ENCODE data around the gene FKBP10. TPM values are rescaled to one million over a fixed set of nuclear protein-coding genes. Genes with fewer than 3 reads are reported as not detected.

The FKBP10 gene
- total RNA-seq, 2 experiments from 2014 or later: 0.74 to 1.2 TPM

DNA sequence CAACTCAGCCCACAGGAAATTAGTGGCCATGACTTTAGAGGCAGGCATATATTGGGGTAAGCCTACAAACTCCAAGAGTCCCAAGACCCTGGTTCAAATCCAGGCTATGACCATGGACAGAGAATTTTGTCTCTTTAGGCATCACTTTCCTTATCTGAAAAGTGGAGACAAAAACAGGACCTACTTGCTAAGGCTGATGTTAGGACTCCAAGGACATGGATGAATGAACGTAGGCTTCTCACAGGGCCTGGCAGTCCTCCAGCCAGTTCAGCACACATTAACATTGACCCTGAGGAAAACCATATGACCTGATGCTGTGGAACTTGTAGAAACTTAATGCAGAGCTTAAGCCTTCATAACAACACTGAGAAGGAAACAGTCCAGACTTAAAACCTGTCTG, 1.4 kb downstream of the FKBP10 start:
- Mint-ChIP-seq H3K9me3 (no peaks in the 10 kb centered on the region), H3K27ac (no peak overlapping the region), H3K4me1 (ENCODE audit: low read depth) (peaks cover 21% of the 10 kb centered on the region), H3K27me3 (peaks cover 7% of the 10 kb centered on the region), H3K4me3 (no peak overlapping the region), H3K36me3 (ENCODE audit: low read depth) (peaks cover 3% of the 10 kb centered on the region)
- ChIA-PET POLR2A (interaction anchor here (0.9 kb wide), 1 partner anchor 11 kb away, joined by 4 read pairs; no protein-coding TSS in a partner anchor), CTCF (interaction anchor here (1.5 to 2.2 kb wide), 2 partner anchors 13 to 16 kb away, joined by 3 to 8 read pairs; no protein-coding TSS in a partner anchor)
- ATAC-seq: no peak
- intact Hi-C loops (cut with micrococcal nuclease): no loop called here
- DNase-seq: no peak
- TF ChIP-seq, protein P1, sequence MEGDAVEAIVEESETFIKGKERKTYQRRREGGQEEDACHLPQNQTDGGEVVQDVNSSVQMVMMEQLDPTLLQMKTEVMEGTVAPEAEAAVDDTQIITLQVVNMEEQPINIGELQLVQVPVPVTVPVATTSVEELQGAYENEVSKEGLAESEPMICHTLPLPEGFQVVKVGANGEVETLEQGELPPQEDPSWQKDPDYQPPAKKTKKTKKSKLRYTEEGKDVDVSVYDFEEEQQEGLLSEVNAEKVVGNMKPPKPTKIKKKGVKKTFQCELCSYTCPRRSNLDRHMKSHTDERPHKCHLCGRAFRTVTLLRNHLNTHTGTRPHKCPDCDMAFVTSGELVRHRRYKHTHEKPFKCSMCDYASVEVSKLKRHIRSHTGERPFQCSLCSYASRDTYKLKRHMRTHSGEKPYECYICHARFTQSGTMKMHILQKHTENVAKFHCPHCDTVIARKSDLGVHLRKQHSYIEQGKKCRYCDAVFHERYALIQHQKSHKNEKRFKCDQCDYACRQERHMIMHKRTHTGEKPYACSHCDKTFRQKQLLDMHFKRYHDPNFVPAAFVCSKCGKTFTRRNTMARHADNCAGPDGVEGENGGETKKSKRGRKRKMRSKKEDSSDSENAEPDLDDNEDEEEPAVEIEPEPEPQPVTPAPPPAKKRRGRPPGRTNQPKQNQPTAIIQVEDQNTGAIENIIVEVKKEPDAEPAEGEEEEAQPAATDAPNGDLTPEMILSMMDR (IDR thresholded peaks at IDR 0.05): no peak

DNA sequence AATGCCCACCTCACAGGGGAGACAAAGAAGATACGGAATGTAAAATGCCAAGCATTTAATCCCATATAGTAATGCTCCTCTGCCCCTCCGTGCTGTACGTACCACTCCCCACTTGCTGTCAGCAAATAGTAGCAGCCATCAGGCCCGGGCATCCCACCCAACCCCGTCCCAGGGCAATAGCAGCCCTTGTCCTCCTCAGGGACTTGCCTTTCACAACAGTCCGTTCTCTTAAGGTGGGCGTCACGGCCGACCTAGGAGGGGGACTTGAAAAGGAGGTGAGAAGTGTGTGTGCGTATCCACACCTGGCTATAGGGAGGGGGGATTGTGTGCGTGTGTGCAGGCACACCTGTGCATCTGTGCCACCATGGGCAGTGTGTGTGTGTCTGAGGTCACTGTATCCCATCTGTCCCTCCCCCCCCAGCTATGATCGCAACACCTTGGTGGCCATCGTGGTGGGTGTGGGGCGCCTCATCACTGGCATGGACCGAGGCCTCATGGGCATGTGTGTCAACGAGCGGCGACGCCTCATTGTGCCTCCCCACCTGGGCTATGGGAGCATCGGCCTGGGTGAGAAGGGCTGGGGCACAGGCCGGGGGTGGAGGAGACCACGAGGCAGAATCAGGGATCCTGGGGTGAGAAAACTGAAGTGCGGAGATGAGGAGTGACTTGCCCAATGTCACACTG, 4.0 kb downstream of the FKBP10 start:
- Mint-ChIP-seq H3K27ac (no peak overlapping the region), H3K36me3 (ENCODE audit: low read depth) (no peaks in the 10 kb centered on the region)
- POLR2A ChIA-PET: no interaction called here

DNA sequence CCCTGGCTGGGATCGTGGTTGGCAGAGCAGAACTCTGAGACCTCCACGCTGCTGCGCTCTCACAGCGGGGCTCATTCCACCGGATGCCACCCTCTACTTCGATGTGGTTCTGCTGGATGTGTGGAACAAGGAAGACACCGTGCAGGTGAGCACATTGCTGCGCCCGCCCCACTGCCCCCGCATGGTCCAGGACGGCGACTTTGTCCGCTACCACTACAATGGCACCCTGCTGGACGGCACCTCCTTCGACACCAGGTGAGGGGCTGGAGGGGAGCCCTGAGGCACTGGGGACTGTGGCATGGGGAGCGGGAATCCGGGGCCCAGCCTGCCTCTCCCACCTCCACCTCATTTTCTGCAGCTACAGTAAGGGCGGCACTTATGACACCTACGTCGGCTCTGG, 5.2 kb downstream of the FKBP10 start:
- DNase-seq (no peak), ATAC-seq (no peak)
- ChIA-PET POLR2A (no interaction called here), CTCF (no interaction called here)
- H3K27me3 Mint-ChIP-seq: peaks cover 2% of the 10 kb centered on the region
- H3K9me3 Mint-ChIP-seq: no peaks in the 10 kb centered on the region
- H3K4me3 Mint-ChIP-seq: no peak overlapping the region
- TF ChIP-seq, protein P1 (IDR thresholded peaks at IDR 0.05): no peak
- no peak overlapping the region for H3K27ac Mint-ChIP-seq
- peaks cover 3% of the 10 kb centered on the region for H3K4me1 Mint-ChIP-seq (ENCODE audit: low read depth)
- no peaks in the 10 kb centered on the region for H3K36me3 Mint-ChIP-seq (ENCODE audit: low read depth)
- intact Hi-C loops (cut with micrococcal nuclease): no loop called here

More for the DNA sequence above, 4.0 kb downstream of the FKBP10 start:
- TF ChIP-seq, protein P1 (IDR thresholded peaks at IDR 0.05): no peak
- Mint-ChIP-seq H3K9me3 (no peaks in the 10 kb centered on the region), H3K4me3 (no peak overlapping the region), H3K27me3 (peaks cover 5% of the 10 kb centered on the region), H3K4me1 (ENCODE audit: low read depth) (peaks cover 8% of the 10 kb centered on the region)
- DNase-seq (no peak), ATAC-seq (no peak)
- intact Hi-C loops (cut with micrococcal nuclease): no loop called here
- CTCF ChIA-PET: no interaction called here

DNA sequence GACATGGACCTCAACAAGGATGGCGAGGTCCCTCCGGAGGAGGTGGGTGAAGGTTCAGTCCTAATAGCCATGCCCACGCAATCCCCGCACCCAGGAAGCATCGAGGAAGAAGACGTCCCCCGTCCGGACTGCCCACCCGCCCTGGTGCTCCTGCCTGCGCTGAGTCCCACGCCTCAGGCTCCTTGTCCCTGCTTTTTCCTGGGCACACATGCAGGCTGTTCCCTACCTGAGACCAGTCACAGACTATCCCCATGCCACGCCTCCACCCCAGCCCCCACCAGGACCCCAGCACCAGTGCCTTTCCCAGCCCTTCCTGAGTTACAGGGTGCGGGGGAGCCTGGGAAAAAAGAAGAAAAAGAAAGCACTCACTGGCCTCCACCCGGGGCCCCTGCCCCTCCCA, 9.0 kb downstream of the FKBP10 start:
- no peaks in the 10 kb centered on the region for H3K27me3 Mint-ChIP-seq
- DNase-seq (no peak), ATAC-seq (no peak)
- no peaks in the 10 kb centered on the region for H3K36me3 Mint-ChIP-seq (ENCODE audit: low read depth)
- intact Hi-C loops (cut with micrococcal nuclease): no loop called here
- TF ChIP-seq, protein P1 (IDR thresholded peaks at IDR 0.05): no peak
- H3K4me1 Mint-ChIP-seq (ENCODE audit: low read depth): no peaks in the 10 kb centered on the region
- CTCF ChIA-PET: no interaction called here
- no peak overlapping the region for H3K27ac Mint-ChIP-seq
- POLR2A ChIA-PET: interaction anchor here (2.1 kb wide), 1 partner anchor 11 kb away, joined by 5 read pairs; no protein-coding TSS in a partner anchor
- H3K9me3 Mint-ChIP-seq: no peaks in the 10 kb centered on the region
- no peak overlapping the region for H3K4me3 Mint-ChIP-seq

Data from activated CD8-positive, alpha-beta T cell treated with anti-CD3 and anti-CD28 coated beads for 36 hours (primary cell).